Parathyroid adenoma (tissue), 2 donors: Measurements from ENCODE around the gene GAPDH.

Experiments
- H2AFZ ChIP-seq: fragments of 300-600 bp; sonication (generic); one replicate; pipeline ENCODE4 v1.7.0; 2017; ENCODE audit warnings: antibody characterized with exemption, mild to moderate bottlenecking
- H3K27ac ChIP-seq: fragments of 300-600 bp; sonication (generic); one replicate; pipeline ENCODE4 v1.7.0; 2017
- H3K27me3 ChIP-seq: fragments of 300-600 bp; sonication (generic); one replicate; pipeline ENCODE4 v1.7.0; 2017; ENCODE audit warnings: low read length; ENCODE audit not compliant: control insufficient read depth, insufficient read depth
- H3K36me3 ChIP-seq: fragments of 300-600 bp; sonication (generic); one replicate; pipeline ENCODE4 v1.7.0; 2017; ENCODE audit warnings: low read length; ENCODE audit not compliant: control insufficient read depth, insufficient read depth
- H3K4me1 ChIP-seq: fragments of 300-600 bp; sonication (generic); one replicate; pipeline ENCODE4 v1.7.0; 2017; ENCODE audit warnings: control low read depth
- H3K4me2 ChIP-seq: fragments of 300-600 bp; sonication (generic); one replicate; pipeline ENCODE4 v1.7.0; 2017; ENCODE audit warnings: low read length
- H3K4me3 ChIP-seq: fragments of 300-600 bp; sonication (generic); one replicate; pipeline ENCODE4 v1.7.0; 2017; ENCODE audit warnings: low read depth, low read length
- H3K79me2 ChIP-seq: fragments of 300-600 bp; sonication (generic); one replicate; pipeline ENCODE4 v1.7.0; 2017; ENCODE audit warnings: control low read depth
- H3K9ac ChIP-seq: fragments of 300-600 bp; sonication (generic); one replicate; pipeline ENCODE4 v1.7.0; 2017; ENCODE audit warnings: mild to moderate bottlenecking
- H3K9me3 ChIP-seq: fragments of 300-600 bp; sonication (generic); one replicate; pipeline ENCODE4 v1.7.0; 2017; ENCODE audit warnings: low read length; ENCODE audit not compliant: control insufficient read depth
- CTCF ChIP-seq: fragments of 300-600 bp; sonication (generic); IDR thresholded peaks from one replicate; pipeline ENCODE4 v1.7.0; 2017; ENCODE audit warnings: antibody characterized with exemption, mild to moderate bottlenecking
- donor health status: primary hyperparathyroidism.

Gene GAPDH

DNA sequence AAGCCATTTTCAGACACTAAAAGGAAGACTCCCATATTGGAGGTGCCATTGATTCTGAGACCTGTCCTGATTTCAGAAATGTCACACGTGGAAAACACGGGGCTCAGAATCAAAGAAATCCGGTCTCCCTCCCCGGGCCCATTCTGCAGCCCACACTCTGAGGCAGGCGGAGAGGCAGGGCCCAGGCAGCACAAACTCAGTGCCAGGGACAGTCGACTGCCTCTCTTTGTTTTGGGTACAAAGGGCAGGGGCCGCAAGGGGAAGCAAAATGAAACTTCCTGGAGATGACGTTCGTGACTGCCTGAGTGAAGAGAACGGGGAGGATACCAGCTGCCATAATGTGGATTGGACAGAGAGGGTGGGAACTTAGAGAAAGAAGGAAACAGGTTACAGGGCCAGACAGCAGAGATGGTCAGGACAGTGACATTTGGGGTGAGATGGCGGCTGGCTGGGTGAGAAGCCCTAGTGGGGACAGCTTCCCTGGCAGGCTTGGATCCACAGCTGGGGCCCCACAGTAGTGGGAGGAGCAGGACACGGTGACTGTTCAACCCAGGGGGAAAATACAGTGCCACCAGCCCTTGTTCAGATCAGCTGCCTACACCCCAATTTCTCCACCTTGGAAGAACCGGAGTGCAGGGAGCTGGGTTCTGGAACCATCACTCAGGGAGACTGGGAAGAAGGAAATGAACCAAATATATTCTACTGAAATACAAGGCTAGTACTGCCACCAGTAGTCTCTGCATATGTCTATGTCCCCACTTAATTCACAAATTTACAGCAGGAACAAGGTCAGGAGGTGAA, 8.1 kb downstream of the GAPDH start:
- no peak overlapping the region for H2AFZ ChIP-seq
- TF ChIP-seq CTCF = no peak
- no peaks in the 10 kb centered on the region for H3K27me3 ChIP-seq
- peaks cover 8% of the 10 kb centered on the region for H3K4me1 ChIP-seq
- no peak overlapping the region for H3K4me2 ChIP-seq
- H3K27ac ChIP-seq = no peak overlapping the region
- no peak overlapping the region for H3K4me3 ChIP-seq
- H3K79me2 ChIP-seq = no peaks in the 10 kb centered on the region
- H3K36me3 ChIP-seq = no peaks in the 10 kb centered on the region
- no peaks in the 10 kb centered on the region for H3K9me3 ChIP-seq
- H3K9ac ChIP-seq = no peak overlapping the region

DNA sequence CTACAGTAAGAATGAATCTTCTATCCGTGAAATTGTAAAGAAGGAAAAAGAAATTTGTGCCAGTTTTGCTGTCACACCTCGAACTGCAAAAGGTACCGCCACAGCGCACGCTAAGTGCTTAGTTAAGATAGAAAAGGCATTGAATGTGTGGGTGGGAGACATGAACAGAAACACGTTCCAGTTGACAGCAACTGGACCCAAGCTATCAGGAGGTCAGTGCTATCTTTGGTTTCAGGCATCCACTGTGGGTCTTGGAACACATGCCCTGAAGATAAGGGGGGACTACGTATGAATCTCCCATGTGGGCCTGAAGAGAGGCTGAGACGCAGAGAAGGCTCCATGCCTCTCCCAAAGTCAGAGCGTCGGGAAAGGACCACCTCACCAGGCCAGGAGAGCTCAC, 11.7 kb downstream of the GAPDH start:
- Histone ChIP-seq H3K4me2 (no peak overlapping the region), H3K36me3 (no peaks in the 10 kb centered on the region), H3K9me3 (no peaks in the 10 kb centered on the region), H3K27ac (no peak overlapping the region), H3K4me3 (no peak overlapping the region), H3K9ac (no peak overlapping the region), H3K4me1 (no peaks in the 10 kb centered on the region), H3K79me2 (no peaks in the 10 kb centered on the region), H3K27me3 (no peaks in the 10 kb centered on the region), H2AFZ (no peak overlapping the region)
- TF ChIP-seq CTCF = no peak

- Histone ChIP-seq H3K9ac (no peak overlapping the region), H2AFZ (no peak overlapping the region), H3K36me3 (no peaks in the 10 kb centered on the region), H3K79me2 (no peaks in the 10 kb centered on the region), H3K4me3 (no peak overlapping the region), H3K27ac (no peak overlapping the region), H3K4me1 (peaks cover 11% of the 10 kb centered on the region), H3K9me3 (no peaks in the 10 kb centered on the region), H3K4me2 (no peak overlapping the region), H3K27me3 (no peaks in the 10 kb centered on the region)
- TF ChIP-seq CTCF = no peak
Observed at GRCh38 chr12:6547566-6547965, 13.2 kb downstream of the GAPDH start.

DNA sequence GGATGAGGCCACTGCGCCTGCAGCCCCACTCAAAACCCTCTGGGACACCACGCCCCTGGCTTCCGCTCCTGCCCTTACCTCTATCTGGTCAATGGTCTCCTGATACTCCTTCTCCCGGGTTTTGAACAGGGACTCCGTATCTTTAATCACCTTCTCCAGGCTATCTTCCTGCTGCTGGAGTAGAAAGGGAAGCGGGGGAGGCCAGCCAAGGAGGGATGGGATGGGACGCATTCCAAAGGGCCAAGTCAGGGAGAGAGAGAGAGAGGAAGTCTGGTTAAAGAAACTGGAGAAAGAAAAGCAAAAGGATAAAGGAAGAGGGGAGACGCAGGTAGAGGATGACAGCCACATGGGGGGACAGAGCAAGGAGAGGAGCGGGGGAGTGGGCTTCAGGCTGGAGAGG, 13.7 kb downstream of the GAPDH start:
- no peaks in the 10 kb centered on the region for H3K9me3 ChIP-seq
- H3K36me3 ChIP-seq = no peaks in the 10 kb centered on the region
- no peak overlapping the region for H2AFZ ChIP-seq
- H3K4me3 ChIP-seq = no peak overlapping the region
- H3K4me1 ChIP-seq = peaks cover 15% of the 10 kb centered on the region
- no peaks in the 10 kb centered on the region for H3K27me3 ChIP-seq
- no peak overlapping the region for H3K27ac ChIP-seq
- no peak overlapping the region for H3K4me2 ChIP-seq
- no peak overlapping the region for H3K9ac ChIP-seq
- no peaks in the 10 kb centered on the region for H3K79me2 ChIP-seq
- no peak for TF ChIP-seq CTCF

GRCh38 chr12:6548556-6548955, 14.2 kb downstream of the GAPDH start:
- H3K9ac ChIP-seq = no peak overlapping the region
- H3K4me1 ChIP-seq = peaks cover 21% of the 10 kb centered on the region
- H3K36me3 ChIP-seq = no peaks in the 10 kb centered on the region
- no peaks in the 10 kb centered on the region for H3K27me3 ChIP-seq
- no peak overlapping the region for H2AFZ ChIP-seq
- H3K4me3 ChIP-seq = no peak overlapping the region
- H3K4me2 ChIP-seq = no peak overlapping the region
- H3K27ac ChIP-seq = no peak overlapping the region
- H3K79me2 ChIP-seq = no peaks in the 10 kb centered on the region
- no peaks in the 10 kb centered on the region for H3K9me3 ChIP-seq
- no peak for TF ChIP-seq CTCF
